ENCODE results near the gene PDE3A.
A peak's percentile ranks its signal among the peaks of the same experiment; 100 is the strongest.

DNA sequence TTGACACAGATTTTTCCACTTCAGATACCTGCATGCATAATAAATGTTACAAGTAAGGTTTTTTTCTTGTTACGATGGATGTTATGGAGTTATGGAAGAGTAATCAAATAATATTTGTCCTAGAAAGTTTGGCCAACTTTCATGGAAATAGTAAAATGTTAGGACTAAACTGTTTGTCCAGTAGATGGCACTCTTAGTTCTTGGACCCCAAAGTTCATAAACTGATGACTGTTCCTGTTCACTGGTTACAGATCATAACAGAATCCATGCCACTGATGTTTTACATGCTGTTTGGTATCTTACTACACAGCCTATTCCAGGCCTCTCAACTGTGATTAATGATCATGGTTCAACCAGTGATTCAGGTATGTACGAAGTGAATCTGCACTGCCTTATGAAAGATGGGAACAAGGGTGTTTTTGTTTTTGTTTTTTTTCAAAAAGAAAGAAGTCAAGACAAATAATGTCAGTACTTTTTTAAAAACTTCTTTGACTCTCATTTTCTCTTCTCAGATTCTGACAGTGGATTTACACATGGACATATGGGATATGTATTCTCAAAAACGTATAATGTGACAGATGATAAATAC, 278.0 kb downstream of the PDE3A start:
- TF ChIP-seq, protein P1, sequence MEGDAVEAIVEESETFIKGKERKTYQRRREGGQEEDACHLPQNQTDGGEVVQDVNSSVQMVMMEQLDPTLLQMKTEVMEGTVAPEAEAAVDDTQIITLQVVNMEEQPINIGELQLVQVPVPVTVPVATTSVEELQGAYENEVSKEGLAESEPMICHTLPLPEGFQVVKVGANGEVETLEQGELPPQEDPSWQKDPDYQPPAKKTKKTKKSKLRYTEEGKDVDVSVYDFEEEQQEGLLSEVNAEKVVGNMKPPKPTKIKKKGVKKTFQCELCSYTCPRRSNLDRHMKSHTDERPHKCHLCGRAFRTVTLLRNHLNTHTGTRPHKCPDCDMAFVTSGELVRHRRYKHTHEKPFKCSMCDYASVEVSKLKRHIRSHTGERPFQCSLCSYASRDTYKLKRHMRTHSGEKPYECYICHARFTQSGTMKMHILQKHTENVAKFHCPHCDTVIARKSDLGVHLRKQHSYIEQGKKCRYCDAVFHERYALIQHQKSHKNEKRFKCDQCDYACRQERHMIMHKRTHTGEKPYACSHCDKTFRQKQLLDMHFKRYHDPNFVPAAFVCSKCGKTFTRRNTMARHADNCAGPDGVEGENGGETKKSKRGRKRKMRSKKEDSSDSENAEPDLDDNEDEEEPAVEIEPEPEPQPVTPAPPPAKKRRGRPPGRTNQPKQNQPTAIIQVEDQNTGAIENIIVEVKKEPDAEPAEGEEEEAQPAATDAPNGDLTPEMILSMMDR (conservative IDR thresholded peaks at IDR 0.05; ENCODE audit: low read length), result peak; percentile 77
- TF ChIP-seq EZH2phosphoT487 (IDR thresholded peaks at IDR 0.05; ENCODE audit: borderline replicate concordance), result no peak

All from Loucy (cell line).